Stimulated activated CD8-positive, alpha-beta memory T cell treated with anti-CD3 and anti-CD28 coated beads, Interleukin-4, amount 100 ng/mL, for 24 hours (primary cell): ENCODE results near the gene TMEM63B.
"Not testable (repeated sequence)": the region's sequence is repeated elsewhere in the genome, so short reads cannot be mapped to it uniquely, and the experiment has no call there.

Experiments used
- DNase-seq: peaks from one replicate; pipeline ENCODE4 v3.0.0-alpha.2; 2020; ENCODE audit warnings: low read depth

The TMEM63B gene

DNA sequence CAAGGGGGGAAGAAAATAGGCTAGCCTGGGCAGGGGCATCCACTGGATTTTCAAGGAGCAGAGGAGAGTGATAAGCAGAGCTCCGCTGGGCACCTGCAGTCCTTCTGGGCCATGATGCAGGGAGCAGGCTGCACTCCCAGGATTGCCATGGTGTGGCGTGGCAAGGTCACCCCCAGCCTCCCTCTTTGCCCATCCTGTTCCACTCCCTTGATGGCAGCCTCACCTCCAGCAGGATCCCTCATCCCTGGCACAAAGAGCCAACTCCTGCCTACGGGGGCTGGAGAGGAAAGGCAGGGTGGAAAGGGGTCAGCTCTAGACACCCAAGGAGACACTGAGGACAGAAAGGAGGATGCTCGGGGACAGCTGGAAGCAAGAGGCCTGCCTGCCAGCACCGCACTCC lies 67.0 kb downstream of the TMEM63B start:
- no peak for DNase-seq

DNA sequence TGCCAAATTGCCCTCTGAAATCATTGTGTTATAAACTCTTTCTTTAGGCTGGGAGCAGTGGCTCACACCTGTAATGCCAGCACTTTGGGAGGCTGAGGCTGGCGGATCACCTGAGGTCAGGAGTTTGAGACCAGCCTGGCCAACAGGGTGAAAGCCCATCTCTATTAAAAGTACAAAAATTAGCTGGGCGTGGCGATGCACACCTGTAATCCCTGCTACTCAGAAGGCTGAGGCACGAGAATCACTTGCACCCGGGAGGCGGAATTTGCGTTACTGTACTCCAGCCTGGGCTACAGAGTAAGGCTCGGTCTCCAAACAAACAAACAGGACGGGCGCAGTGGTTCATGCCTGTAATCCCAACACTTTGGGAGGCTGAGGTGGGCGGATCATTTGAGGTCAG lies 69.0 kb downstream of the TMEM63B start:
- not testable (repeated sequence) for DNase-seq

GRCh38 chr6:44198684-44199083 lies 71.3 kb downstream of the TMEM63B start:
- DNase-seq, result no peak

DNA sequence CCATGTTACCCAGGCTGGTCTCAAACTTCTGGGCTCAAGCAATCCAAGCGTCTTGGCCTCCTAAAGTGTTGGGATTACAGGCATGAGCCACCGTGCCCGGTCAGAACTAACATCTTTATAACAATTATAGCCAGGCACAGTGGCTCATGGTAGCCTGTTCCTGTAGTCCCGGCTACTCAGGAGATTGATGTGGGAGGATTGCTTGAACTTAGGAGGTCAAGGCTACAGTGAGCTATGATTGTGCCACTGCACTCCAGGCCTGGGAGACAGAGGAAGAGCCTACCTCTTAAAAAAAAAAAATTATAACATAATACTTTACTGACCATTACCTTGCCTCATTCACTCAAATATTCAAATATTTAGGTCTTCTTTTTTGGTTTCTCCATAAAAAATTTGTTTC lies 72.5 kb downstream of the TMEM63B start:
- DNase-seq, result no peak

- DNase-seq, result no peak
These were observed 73.8 kb downstream of the TMEM63B start for GRCh38 chr6:44201200-44201599.

- DNase-seq, result no peak
These were observed 74.4 kb downstream of the TMEM63B start for GRCh38 chr6:44201638-44202303.

DNA sequence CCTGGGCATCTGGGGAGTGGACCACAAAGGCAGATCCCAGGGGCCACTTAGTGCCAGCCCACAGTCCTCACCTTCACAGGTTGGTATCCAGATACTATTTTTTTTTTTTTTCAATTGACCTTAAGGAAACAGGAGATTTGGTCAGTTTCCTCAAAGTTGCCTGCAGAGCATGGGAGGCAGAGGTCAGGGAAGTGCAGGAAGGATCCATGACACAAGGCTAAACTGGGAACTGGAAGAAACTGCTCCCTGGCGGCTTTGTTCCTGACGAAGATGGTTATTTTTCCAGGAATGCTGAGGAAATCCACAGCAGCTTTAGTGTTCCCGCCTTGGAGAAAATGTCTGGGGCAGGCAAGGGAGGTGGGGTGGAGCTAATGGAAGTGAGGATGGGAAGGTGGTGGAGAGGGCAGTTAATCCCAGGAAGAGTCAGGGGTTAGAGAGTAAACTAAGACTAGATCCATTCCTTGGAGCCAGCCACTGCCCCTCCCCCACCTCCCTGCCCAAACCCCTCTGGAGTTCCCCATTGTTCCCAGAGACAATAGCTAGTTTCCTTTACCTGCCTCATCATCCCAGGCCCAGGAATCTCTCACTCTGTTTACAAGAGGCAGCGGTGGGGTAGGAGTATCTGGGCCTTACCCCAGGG lies 75.1 kb downstream of the TMEM63B start:
- no peak for DNase-seq

GRCh38 chr6:44202972-44203750 lies 75.8 kb downstream of the TMEM63B start:
- DNase-seq, result no peak

- no peak for DNase-seq
These were observed 76.6 kb downstream of the TMEM63B start for GRCh38 chr6:44203955-44204354.
